Natural killer cell treated with Interleukin-12 subunit alpha and Interleukin-12 subunit beta and Interleukin-15 and Interleukin-18, amount 100 ng/mL, for 72 hours (primary cell): ENCODE data around the gene KDM7A. TPM values are rescaled to one million over a fixed set of nuclear protein-coding genes. Genes with fewer than 3 reads are reported as not detected.
A peak's percentile ranks its signal among the peaks of the same experiment; 100 is the strongest.

Experiments used
- ATAC-seq, 2 donors: fragments of 150-1000 bp; cut with Tn5 transposase in 1 of 2; sonication (Bioruptor Pico), chemical (Tn5 transposase) in 1 of 2; 2 replicates each; pipeline ENCODE4 v1.10.0; 2021
- DNase-seq: peaks from one replicate; pipeline ENCODE4 v3.0.0; 2022; ENCODE audit warnings: low spot score
- H3K27ac Mint-ChIP-seq, 2 donors: 1 replicate in 1 of 2; 2 replicates in 1 of 2; pipeline ENCODE4 v1.8.0; 2022; ENCODE audit warnings: mixed read lengths in 2 of 2, mild to moderate bottlenecking in 1 of 2, moderate library complexity in 1 of 2
- H3K27me3 Mint-ChIP-seq, 2 donors: 1 replicate in 1 of 2; 2 replicates in 1 of 2; pipeline ENCODE4 v1.8.0; 2022; ENCODE audit warnings: mixed read lengths in 2 of 2
- H3K36me3 Mint-ChIP-seq: one replicate; pipeline ENCODE4 v1.8.0; 2022; ENCODE audit warnings: mixed read lengths
- H3K4me1 Mint-ChIP-seq, 2 donors: 1 replicate in 1 of 2; 2 replicates in 1 of 2; pipeline ENCODE4 v1.8.0; 2022; ENCODE audit warnings: low read depth in 2 of 2, mixed read lengths in 2 of 2, mild to moderate bottlenecking in 1 of 2
- H3K4me3 Mint-ChIP-seq: one replicate; pipeline ENCODE4 v1.8.0; 2022; ENCODE audit warnings: mixed read lengths
- H3K9me3 Mint-ChIP-seq: 2 replicates; pipeline ENCODE4 v1.8.0; 2022; ENCODE audit warnings: mixed read lengths
- total RNA-seq, 2 donors: library from RNA; stranded (reverse); gene quantifications; one replicate each; pipeline ENCODE4 v1.2.3, GENCODE V29; 2022

The KDM7A gene
- total RNA-seq, 2 donors from 2014 or later, result 12.6 to 14.5 TPM

GRCh38 chr7:140161047-140161446, 15.7 kb downstream of the KDM7A start:
- Mint-ChIP-seq H3K27me3 (no peaks in the 10 kb centered on the region), H3K9me3 (no peaks in the 10 kb centered on the region), H3K36me3 (no peaks in the 10 kb centered on the region), H3K4me1 (peaks cover 38 to 46% of the 10 kb centered on the region in 2 donors), H3K4me3 (peak overlapping the region; percentile 1), H3K27ac (peak overlapping the region in 1 of 2 donors; percentile 42)
- no peak for DNase-seq
- ATAC-seq, result peak in 1 of 2 donors; percentile 24

- Mint-ChIP-seq H3K4me1 (peaks cover 40 to 45% of the 10 kb centered on the region in 2 donors), H3K36me3 (no peaks in the 10 kb centered on the region), H3K27me3 (no peaks in the 10 kb centered on the region), H3K9me3 (no peaks in the 10 kb centered on the region), H3K4me3 (peak overlapping the region; percentile 1), H3K27ac (peak overlapping the region in 1 of 2 donors; percentile 42)
- ATAC-seq (no peak), DNase-seq (no peak)
Measured at GRCh38 chr7:140160308-140160707, 16.5 kb downstream of the KDM7A start.

GRCh38 chr7:140159497-140159896, 17.3 kb downstream of the KDM7A start:
- Mint-ChIP-seq H3K9me3 (no peaks in the 10 kb centered on the region), H3K4me3 (no peak overlapping the region), H3K36me3 (no peaks in the 10 kb centered on the region), H3K27me3 (no peaks in the 10 kb centered on the region), H3K27ac (no peak overlapping the region), H3K4me1 (peaks cover 39 to 44% of the 10 kb centered on the region in 2 donors)
- DNase-seq (no peak), ATAC-seq (no peak)

DNA sequence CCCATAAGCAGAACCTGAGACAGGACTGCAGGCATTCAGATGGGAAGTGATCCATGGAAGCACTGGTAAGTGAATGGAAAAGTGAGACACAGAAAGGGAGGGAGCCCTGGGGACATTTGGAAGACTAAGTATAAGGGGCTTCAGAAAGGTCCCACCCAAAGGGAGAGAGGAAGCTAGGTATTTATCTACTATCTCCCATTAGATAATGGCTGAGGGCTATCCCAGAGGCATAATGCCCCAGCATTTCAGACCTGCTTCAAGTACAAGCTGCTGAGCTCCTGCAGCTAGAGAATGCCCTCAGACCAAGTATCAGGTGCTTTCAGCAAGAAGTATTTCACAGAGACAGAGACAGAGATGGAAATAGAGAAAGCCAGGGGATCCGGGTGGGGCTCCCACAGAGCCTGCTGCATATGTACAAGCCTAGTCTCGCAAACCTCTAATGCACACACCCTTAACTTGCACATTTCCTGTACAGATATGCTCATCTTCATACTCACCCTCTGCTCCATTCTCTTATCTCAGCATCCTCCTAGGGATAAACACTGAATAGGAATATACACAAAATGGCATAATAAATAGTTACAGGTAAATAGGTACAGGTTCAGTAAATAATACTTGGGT, 20.2 kb downstream of the KDM7A start:
- Mint-ChIP-seq H3K4me1 (peaks cover 40 to 46% of the 10 kb centered on the region in 2 donors), H3K27ac (no peak overlapping the region), H3K27me3 (no peaks in the 10 kb centered on the region), H3K36me3 (no peaks in the 10 kb centered on the region), H3K9me3 (no peaks in the 10 kb centered on the region), H3K4me3 (no peak overlapping the region)
- no peak for ATAC-seq
- DNase-seq, result no peak

GRCh38 chr7:140155428-140155827, 21.4 kb downstream of the KDM7A start:
- Mint-ChIP-seq H3K9me3 (no peaks in the 10 kb centered on the region), H3K4me3 (no peak overlapping the region), H3K36me3 (no peaks in the 10 kb centered on the region), H3K27ac (no peak overlapping the region), H3K27me3 (no peaks in the 10 kb centered on the region), H3K4me1 (peaks cover 34 to 37% of the 10 kb centered on the region in 2 donors)
- DNase-seq (no peak), ATAC-seq (no peak)

- Mint-ChIP-seq H3K4me3 (no peak overlapping the region), H3K36me3 (no peaks in the 10 kb centered on the region), H3K4me1 (peaks cover 31 to 35% of the 10 kb centered on the region in 2 donors), H3K27me3 (no peaks in the 10 kb centered on the region), H3K9me3 (no peaks in the 10 kb centered on the region), H3K27ac (no peak overlapping the region)
- DNase-seq, result no peak
- ATAC-seq, result no peak
Measured at GRCh38 chr7:140153666-140154161, 23.1 kb downstream of the KDM7A start.

GRCh38 chr7:140146574-140146973, 30.2 kb downstream of the KDM7A start:
- DNase-seq (no peak), ATAC-seq (no peak)
- H3K4me3 Mint-ChIP-seq, result no peak overlapping the region
- peaks cover 22 to 31% of the 10 kb centered on the region in 2 donors for H3K4me1 Mint-ChIP-seq
- peaks cover 9% of the 10 kb centered on the region for H3K36me3 Mint-ChIP-seq
- no peak overlapping the region for H3K27ac Mint-ChIP-seq
- no peaks in the 10 kb centered on the region for H3K9me3 Mint-ChIP-seq
- H3K27me3 Mint-ChIP-seq, result no peaks in the 10 kb centered on the region

GRCh38 chr7:140145709-140146108, 31.1 kb downstream of the KDM7A start:
- H3K4me1 Mint-ChIP-seq, result peaks cover 22 to 31% of the 10 kb centered on the region in 2 donors
- no peaks in the 10 kb centered on the region for H3K9me3 Mint-ChIP-seq
- no peak overlapping the region for H3K27ac Mint-ChIP-seq
- H3K36me3 Mint-ChIP-seq, result peaks cover 9% of the 10 kb centered on the region
- DNase-seq (no peak), ATAC-seq (no peak)
- no peaks in the 10 kb centered on the region for H3K27me3 Mint-ChIP-seq
- no peak overlapping the region for H3K4me3 Mint-ChIP-seq

GRCh38 chr7:140144821-140145220, 32.0 kb downstream of the KDM7A start:
- H3K4me1 Mint-ChIP-seq, result peaks cover 22 to 29% of the 10 kb centered on the region in 2 donors
- ATAC-seq (no peak), DNase-seq (no peak)

DNA sequence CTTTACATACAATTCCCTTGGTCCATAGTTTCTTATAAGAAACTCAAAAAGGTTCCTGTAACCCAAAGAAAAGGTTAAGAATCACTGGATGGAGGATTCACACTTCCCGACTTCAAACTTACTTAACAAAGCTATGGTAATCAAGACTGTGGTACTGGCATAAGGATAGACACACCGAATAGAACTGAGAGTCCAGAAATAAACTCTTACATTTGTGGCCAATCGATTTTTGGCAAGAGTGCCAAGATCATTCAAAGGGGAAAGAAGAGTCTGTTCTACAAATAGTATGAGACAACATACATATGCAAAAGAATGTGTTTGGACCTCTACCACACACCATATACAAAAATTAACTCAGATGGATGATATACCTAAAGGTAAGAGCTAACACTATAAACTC, 32.8 kb downstream of the KDM7A start:
- H3K27ac Mint-ChIP-seq, result no peak overlapping the region
- no peak overlapping the region for H3K4me3 Mint-ChIP-seq
- no peak for ATAC-seq

More at GRCh38 chr7:140144821-140145220, 32.0 kb downstream of the KDM7A start:
- H3K9me3 Mint-ChIP-seq, result no peaks in the 10 kb centered on the region
- H3K36me3 Mint-ChIP-seq, result peaks cover 9% of the 10 kb centered on the region
- no peak overlapping the region for H3K4me3 Mint-ChIP-seq
- H3K27me3 Mint-ChIP-seq, result no peaks in the 10 kb centered on the region
- H3K27ac Mint-ChIP-seq, result no peak overlapping the region

DNA sequence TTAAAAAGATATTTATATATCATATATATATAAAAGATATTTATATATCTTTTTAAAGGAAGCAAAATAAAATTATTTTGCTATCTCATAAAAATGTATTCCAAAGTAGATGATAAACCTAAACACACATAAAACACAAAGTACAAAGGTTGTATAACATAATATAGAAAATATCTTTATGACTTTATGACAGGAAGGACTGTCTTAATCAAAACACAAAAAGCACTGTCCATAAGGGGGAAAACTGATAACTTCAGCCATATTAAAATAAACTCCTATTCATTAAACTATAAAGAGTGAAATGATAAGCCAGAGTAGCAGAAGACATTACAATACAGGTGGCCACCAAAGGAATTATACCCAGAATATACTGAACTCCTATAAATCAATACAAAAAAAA, 34.8 kb downstream of the KDM7A start:
- Mint-ChIP-seq H3K9me3 (no peaks in the 10 kb centered on the region), H3K4me3 (no peak overlapping the region), H3K27ac (no peak overlapping the region), H3K27me3 (no peaks in the 10 kb centered on the region), H3K4me1 (peaks cover 21 to 32% of the 10 kb centered on the region in 2 donors), H3K36me3 (peaks cover 9% of the 10 kb centered on the region)
- DNase-seq, result no peak
- ATAC-seq, result no peak

More for the DNA sequence above, 32.8 kb downstream of the KDM7A start:
- DNase-seq, result no peak
- H3K27me3 Mint-ChIP-seq, result no peaks in the 10 kb centered on the region
- peaks cover 22 to 31% of the 10 kb centered on the region in 2 donors for H3K4me1 Mint-ChIP-seq
- no peaks in the 10 kb centered on the region for H3K9me3 Mint-ChIP-seq
- peaks cover 9% of the 10 kb centered on the region for H3K36me3 Mint-ChIP-seq

DNA sequence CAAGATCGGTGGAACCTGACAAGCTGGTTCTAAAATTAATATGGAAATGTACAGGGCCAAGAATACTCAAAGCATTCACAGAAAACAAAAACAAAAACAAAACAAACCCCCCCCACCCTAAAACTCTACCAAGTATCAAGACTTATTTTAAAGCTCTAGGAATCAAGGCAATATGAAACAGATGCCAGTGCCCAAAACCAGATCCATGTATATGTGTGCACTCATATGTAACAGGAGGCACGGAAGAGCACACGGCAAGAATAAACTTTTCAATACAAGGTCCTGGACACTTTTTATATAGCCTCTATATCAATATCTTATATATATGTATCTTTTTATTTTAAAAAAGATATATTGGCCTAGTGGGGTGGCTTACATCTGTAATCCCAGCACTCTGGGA, 35.5 kb downstream of the KDM7A start:
- H3K27ac Mint-ChIP-seq, result no peak overlapping the region

GRCh38 chr7:140137078-140137477, 39.7 kb downstream of the KDM7A start:
- Mint-ChIP-seq H3K4me3 (no peak overlapping the region), H3K4me1 (peaks cover 0 to 9% of the 10 kb centered on the region in 2 donors), H3K27ac (no peak overlapping the region), H3K27me3 (no peaks in the 10 kb centered on the region), H3K36me3 (no peaks in the 10 kb centered on the region), H3K9me3 (no peaks in the 10 kb centered on the region)
- DNase-seq (no peak), ATAC-seq (no peak)

More for the DNA sequence above, 35.5 kb downstream of the KDM7A start:
- ATAC-seq (no peak), DNase-seq (no peak)
- H3K4me1 Mint-ChIP-seq, result peaks cover 13 to 25% of the 10 kb centered on the region in 2 donors
- H3K9me3 Mint-ChIP-seq, result no peaks in the 10 kb centered on the region
- H3K4me3 Mint-ChIP-seq, result no peak overlapping the region
- H3K27me3 Mint-ChIP-seq, result no peaks in the 10 kb centered on the region
- H3K36me3 Mint-ChIP-seq, result peaks cover 9% of the 10 kb centered on the region

DNA sequence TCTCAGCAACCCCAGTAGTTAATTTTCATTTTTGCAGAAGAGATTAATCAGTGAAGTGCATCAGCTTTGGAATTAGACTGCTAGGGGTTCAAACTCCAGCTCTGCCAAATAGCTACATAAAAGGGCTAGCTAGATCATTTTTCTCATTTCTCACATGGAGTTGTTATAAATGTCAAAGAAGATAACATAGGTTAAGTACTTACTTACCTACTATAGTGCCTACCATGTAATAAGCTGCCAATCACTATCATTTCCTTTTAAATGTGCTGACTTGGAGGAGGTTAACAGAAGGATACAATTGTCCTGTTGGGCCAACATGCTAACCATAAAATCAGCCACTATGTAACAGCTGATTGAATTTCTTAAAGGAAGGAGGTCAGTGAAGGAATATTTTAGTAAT, 40.7 kb downstream of the KDM7A start:
- no peak overlapping the region for H3K4me3 Mint-ChIP-seq
- DNase-seq (no peak), ATAC-seq (no peak)
- H3K27ac Mint-ChIP-seq, result no peak overlapping the region
- H3K4me1 Mint-ChIP-seq, result peaks cover 0 to 9% of the 10 kb centered on the region in 2 donors
- H3K27me3 Mint-ChIP-seq, result no peaks in the 10 kb centered on the region
- H3K36me3 Mint-ChIP-seq, result no peaks in the 10 kb centered on the region
- no peaks in the 10 kb centered on the region for H3K9me3 Mint-ChIP-seq
